ENCODE data around the gene PNMT. TPM values are rescaled to one million over a fixed set of nuclear protein-coding genes. Genes with fewer than 3 reads are reported as not detected.

Gene PNMT, protein sequence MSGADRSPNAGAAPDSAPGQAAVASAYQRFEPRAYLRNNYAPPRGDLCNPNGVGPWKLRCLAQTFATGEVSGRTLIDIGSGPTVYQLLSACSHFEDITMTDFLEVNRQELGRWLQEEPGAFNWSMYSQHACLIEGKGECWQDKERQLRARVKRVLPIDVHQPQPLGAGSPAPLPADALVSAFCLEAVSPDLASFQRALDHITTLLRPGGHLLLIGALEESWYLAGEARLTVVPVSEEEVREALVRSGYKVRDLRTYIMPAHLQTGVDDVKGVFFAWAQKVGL
- 0.71 TPM in 1 of 2 replicates, not detected in the other for total RNA-seq (2014; rRNA removed; shearing (Covaris generic))

DNA sequence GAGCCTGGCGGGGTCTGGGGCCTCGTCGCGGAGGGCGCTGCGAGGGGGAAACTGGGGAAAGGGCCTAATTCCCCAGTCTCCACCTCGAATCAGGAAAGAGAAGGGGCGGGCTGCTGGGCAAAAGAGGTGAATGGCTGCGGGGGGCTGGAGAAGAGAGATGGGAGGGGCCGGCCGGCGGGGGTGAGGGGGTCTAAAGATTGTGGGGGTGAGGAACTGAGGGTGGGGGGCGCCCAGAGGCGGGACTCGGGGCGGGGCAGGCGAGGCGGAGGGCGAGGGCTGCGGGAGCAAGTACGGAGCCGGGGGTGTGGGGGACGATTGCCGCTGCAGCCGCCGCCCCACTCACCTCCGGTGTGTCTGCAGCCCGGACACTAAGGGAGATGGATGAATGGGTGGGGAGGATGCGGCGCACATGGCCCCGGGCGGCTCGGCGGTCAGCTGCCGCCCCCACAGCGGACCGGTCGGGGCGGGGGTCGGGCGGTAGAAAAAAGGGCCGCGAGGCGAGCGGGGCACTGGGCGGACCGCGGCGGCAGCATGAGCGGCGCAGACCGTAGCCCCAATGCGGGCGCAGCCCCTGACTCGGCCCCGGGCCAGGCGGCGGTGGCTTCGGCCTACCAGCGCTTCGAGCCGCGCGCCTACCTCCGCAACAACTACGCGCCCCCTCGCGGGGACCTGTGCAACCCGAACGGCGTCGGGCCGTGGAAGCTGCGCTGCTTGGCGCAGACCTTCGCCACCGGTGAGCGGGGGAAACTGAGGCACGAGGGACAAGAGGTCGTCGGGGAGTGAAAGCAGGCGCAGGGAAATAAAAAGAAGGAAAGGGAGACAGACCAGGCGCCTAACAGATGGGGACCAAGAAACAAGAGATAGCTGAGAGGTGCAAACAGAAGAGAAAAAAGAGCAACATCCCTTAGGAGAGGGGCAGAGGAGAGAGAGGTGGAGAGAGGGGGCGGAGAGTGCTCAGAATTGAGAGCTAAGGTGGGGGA lies at the start of gene PNMT:
Gene PNMT (plus strand): TSS at position 509 of the 980 bp plus-strand sequence. CDS start 23 bp downstream, at position 532.
- DNase-seq: no peak
- Histone ChIP-seq H3K36me3 (no peaks in the 10 kb centered on the region), H3K4me3 (peak within 1 kb of the TSS; percentile 65), H3K9me3 (replicated peaks) (no peaks in the 10 kb centered on the region), H3K27me3 (no peaks in the 10 kb centered on the region), H3K27ac (peak within 1 kb of the TSS; percentile 76), H3K4me1 (peaks cover 26% of the 10 kb centered on the region)

DNA sequence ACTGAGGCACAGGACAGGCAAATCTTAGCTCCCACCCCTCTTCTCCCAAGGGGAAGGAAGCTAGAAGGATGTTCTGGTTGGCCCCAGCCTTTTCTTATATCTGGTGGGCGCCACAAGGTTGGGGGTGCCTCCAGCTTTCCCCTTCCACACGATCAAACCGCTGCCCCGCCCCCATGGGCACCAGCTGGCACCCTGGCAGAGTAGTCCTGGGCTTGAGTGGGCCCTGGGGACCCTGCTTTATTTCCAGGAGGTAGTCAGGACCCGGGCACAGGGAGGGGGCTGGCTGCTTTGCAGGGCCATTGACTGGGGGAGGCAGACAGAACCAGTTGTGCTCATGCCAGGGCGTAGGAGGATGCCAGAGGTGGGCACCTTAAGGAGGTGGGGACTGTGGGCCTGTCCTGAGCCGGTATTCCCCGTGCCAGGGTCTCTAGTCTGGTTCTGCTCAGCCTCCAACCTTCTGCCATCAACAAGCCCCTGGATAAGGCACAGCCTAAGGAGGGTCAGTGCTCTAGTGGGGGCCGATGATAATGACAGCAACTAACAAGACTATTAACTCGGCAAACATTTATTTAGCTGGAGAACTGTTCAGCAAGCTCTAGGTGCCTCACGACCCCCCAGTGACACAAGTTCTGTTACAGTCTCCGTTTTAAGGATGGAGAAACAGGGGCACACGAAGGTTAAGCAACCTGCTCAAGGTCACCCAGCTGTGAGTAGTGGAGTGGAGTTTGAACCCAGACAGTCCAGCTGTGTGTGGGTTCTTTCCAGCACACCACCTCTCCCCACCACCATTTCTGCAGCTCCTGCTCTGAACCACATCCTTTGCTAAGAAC lies 49.1 kb upstream of the PNMT start:
- Histone ChIP-seq H3K27ac (no peak overlapping the region), H3K4me1 (peaks cover 14% of the 10 kb centered on the region; the same call in 1 of the 2 replicates), H3K27me3 (peaks cover 3% of the 10 kb centered on the region; the same call in 1 of the 2 replicates)

DNA sequence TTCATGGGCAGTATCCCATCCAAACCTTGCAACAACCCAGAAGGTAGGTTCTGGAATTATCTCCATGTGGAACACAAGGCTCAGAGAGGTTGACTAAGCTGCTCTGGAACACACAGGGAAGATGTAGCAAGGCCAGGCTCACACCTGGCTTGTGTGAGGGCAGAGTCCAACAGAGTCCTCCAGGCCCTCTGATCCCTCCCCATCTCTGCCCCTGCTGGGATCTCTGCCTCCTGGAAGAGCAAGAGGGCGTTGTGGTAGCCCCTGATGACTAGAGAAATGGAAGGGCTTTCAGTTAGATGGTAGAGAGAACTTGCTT lies 48.5 kb upstream of the PNMT start:
- H3K9me3 ChIP-seq (replicated peaks): no peaks in the 10 kb centered on the region
- no peak overlapping the region for H3K27ac ChIP-seq
- peaks cover 14% of the 10 kb centered on the region; the same call in 1 of the 2 replicates for H3K4me1 ChIP-seq
- peaks cover 5% of the 10 kb centered on the region; the same call in 1 of the 2 replicates for H3K27me3 ChIP-seq
- no peaks in the 10 kb centered on the region for H3K36me3 ChIP-seq
- H3K4me3 ChIP-seq: no peak overlapping the region
- DNase-seq: no peak

More for the DNA sequence above, 49.1 kb upstream of the PNMT start:
- no peaks in the 10 kb centered on the region for H3K9me3 ChIP-seq (replicated peaks)
- peak overlapping the region; percentile 65 for H3K4me3 ChIP-seq
- DNase-seq: no peak
- no peaks in the 10 kb centered on the region for H3K36me3 ChIP-seq

DNA sequence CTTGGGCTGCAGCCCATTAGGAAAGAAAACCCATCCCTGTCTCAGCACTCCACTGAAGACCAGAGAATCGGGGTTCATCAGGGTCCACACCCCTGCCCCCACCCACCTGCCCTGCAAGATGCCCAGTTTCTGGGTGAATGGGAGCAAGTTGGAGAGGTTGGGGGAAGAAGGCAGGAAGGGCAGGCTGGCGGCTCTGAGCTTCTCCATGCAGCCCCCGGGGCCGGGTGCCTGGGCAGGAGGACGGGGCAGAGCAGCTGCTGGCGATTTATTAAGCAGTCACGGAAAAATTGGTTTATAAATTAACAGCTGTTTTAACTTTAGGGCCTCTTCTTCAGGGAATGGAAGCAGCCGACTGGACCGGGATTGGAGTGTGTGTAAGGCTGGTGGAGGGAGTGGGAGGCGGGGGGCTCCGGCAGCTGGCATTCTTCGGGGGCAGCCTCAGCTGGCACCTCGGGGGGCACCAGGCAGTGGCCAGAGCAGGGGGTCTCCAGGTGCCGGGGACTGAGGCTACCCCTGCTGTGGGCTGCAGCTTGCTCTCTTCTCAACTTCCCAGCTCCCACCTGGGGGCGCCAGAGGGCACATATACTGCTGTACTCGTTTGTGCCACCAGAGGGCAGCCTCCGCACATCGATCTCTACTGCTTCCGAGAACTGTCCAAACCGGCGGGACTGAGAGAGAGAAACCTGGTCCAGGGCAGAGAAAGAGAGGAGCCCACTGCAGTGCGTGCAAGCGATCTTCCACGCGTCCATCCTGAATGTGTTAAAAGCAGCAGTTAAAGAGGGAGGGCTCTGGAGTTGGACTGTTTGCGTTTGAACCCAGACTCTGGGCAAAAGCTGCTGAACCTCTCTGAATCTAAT lies 46.5 kb upstream of the PNMT start:
- H3K4me1 ChIP-seq: peaks cover 14% of the 10 kb centered on the region; the same call in 1 of the 2 replicates
- peak; percentile 79 to 91 for DNase-seq
- H3K9me3 ChIP-seq (replicated peaks): no peaks in the 10 kb centered on the region
- peaks cover 11% of the 10 kb centered on the region; the same call in 1 of the 2 replicates for H3K27me3 ChIP-seq
- peak overlapping the region; percentile 15; the same call in 1 of the 2 replicates for H3K4me3 ChIP-seq
- H3K27ac ChIP-seq: peak overlapping the region; percentile 22; the same call in 1 of the 2 replicates
- H3K36me3 ChIP-seq: no peaks in the 10 kb centered on the region

DNA sequence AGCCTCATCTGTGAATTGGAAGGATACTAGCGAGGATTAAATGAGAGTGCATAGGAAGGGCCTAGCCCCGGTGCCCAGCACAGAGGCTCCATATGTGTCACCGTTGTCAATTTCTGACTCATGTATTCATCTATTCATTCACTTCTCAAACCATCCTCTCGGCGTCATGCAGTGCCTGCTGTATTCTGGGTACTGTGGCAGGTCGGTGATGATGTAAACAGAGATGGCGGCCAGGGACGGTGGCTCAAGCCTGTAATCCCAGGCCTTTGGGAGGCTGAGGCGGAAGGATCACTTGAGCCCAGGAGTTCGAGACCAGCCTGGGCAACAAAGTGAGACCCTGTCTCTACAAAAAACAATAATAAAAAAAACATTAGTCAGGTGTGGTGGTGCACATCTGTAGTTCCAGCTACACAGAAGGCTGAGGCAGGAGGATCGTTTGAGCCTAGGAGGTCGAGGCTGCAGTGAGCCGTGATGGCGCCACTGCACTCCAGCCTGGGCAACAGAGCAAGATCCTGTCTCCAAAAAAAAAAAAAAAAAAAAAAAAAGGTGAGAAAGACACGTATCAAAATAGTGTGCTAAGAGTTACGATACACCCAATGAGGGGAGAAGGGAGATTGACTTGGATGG lies 45.8 kb upstream of the PNMT start:
- DNase-seq: no peak
- no peak overlapping the region for H3K4me3 ChIP-seq
- no peak overlapping the region for H3K27ac ChIP-seq
- H3K4me1 ChIP-seq: peaks cover 14% of the 10 kb centered on the region; the same call in 1 of the 2 replicates
- H3K27me3 ChIP-seq: peaks cover 11% of the 10 kb centered on the region; the same call in 1 of the 2 replicates
- H3K36me3 ChIP-seq: no peaks in the 10 kb centered on the region
- no peaks in the 10 kb centered on the region for H3K9me3 ChIP-seq (replicated peaks)

DNA sequence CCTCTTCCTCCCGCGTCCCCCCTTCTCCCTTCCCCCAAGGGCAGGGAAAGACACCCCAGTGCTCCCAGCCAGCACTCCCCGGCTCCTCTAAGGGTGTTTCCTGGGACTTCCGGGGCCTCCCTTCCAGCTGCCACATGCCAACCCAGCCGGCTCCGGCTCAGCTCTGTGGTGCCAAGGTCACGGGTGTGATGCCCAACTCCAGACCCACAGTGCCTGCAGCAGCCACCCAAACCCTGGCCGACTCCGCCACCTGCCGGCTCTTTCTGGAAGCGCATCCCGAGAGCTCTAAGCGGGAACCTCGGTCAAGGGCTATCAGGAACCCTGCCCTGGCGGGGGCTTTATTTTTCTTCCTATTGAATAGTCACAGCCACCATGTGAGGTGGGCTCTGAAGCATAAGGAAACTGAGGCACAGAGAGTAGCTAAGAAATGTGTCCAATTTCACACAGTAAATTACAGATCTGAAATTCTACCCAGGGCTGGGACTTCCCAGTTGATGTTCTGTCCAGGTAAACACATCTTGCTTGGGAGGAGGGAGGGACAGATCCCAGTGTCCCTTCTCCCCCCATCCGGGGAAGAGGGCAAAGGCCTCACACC lies 44.8 kb upstream of the PNMT start:
- DNase-seq: peak; percentile 71 to 81
- H3K27ac ChIP-seq: no peak overlapping the region
- no peaks in the 10 kb centered on the region for H3K36me3 ChIP-seq
- H3K27me3 ChIP-seq: peaks cover 11% of the 10 kb centered on the region; the same call in 1 of the 2 replicates
- H3K4me3 ChIP-seq: no peak overlapping the region
- H3K4me1 ChIP-seq: peaks cover 14% of the 10 kb centered on the region; the same call in 1 of the 2 replicates
- H3K9me3 ChIP-seq (replicated peaks): no peaks in the 10 kb centered on the region

DNA sequence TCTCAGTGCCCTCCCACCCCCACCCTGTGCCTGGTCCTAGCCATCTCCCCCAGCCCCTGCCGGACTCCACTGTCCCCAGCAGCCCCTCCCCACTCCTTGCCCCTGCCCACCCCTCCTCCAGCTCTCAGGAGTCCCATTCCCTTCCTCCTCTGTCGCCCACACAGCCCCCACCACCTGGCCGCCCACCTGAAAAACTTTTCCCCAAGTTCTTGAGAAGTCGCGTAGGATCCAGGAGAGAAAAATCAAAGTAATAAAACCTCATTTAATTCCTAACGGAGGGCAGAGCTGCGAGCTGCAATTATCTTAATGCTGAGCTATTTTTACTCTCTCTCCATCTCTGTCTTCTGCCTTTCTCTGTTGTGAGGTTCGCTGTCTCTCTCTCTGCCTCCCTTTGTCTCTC lies 43.9 kb upstream of the PNMT start:
- H3K9me3 ChIP-seq (replicated peaks): no peaks in the 10 kb centered on the region
- H3K36me3 ChIP-seq: no peaks in the 10 kb centered on the region
- H3K4me3 ChIP-seq: no peak overlapping the region
- H3K27ac ChIP-seq: no peak overlapping the region
- peaks cover 9% of the 10 kb centered on the region; the same call in 1 of the 2 replicates for H3K4me1 ChIP-seq
- DNase-seq: no peak
- H3K27me3 ChIP-seq: peaks cover 16% of the 10 kb centered on the region; the same call in 1 of the 2 replicates

DNA sequence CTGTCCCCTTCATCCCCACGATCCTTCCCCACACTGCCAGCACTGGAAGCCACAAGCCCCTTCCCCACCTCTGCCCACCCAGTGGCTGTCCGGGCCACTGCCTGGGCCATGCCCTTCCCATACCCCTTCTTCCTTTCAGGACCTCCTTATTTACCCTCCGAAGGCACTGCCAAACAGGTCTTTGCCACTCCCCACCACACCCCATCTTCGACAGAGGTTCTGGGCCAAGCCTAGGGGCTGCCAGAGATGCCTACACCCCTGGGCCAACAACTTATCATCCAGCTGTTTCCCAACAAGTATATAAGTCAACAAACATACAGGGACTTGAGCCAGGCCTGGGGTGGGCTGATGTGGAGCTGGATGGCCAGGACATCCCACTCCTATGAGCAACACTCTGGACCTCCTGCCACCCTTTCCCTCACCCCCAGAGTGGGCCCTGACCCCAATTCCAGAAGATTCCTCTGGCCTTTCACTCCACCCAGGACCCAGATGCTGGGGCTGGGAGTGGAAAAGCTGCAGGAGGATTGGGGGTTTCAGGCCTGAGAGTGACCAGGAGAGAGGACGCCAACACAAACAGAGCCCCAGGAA lies 43.0 kb upstream of the PNMT start:
- Histone ChIP-seq H3K9me3 (replicated peaks) (no peaks in the 10 kb centered on the region), H3K4me3 (no peak overlapping the region), H3K36me3 (no peaks in the 10 kb centered on the region), H3K27me3 (peaks cover 13% of the 10 kb centered on the region; the same call in 1 of the 2 replicates), H3K4me1 (peaks cover 9% of the 10 kb centered on the region; the same call in 1 of the 2 replicates), H3K27ac (no peak overlapping the region)
- no peak for DNase-seq

DNA sequence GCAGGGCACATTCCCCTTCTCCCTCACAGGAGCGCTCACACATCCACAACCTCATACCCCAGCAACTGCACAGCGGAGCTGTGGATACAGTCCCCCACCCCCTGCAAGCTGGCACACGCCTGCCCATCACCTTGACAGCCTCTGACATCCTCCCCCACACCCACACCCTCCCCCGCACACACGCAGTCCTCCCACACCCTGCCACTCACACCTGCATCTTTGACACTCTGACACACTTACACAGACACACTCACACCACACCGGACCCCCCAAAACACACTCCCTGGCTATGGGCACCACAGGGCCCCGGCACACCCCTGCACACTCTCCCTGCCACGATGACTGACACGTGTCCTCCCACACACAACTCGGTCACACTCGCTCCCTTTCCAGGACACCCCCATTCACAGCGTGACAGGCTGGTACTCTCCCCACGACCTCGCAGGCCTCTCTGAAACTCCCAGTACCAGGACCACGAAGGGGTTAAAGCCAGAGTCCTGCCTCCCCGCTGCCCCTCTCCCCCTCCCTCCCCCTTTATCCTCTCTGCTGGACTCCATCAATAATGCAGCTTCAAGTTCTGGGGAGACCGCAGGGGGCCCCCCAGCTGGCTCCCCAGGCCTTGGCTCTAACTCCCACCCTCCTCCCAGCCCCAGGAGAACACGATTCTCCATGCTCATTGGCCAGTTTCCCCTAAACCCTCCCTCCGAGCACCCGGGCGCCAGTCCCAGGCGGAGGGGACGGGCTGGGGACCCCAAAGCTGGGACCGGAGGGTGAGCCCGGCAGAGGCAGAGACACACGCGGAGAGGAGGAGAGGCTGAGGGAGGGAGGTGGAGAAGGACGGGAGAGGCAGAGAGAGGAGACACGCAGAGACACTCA lies 41.8 kb upstream of the PNMT start, which contains the start of gene PPP1R1B:
Gene PPP1R1B (plus strand): TSS at position 782 of the 876 bp plus-strand sequence. CDS start 441 bp downstream, outside the sequence.
- DNase-seq: no peak
- Histone ChIP-seq H3K4me3 (no peak within 1 kb of the TSS), H3K9me3 (replicated peaks) (no peaks in the 10 kb centered on the region), H3K36me3 (no peaks in the 10 kb centered on the region), H3K27me3 (peaks cover 13% of the 10 kb centered on the region; the same call in 1 of the 2 replicates), H3K27ac (no peak within 1 kb of the TSS), H3K4me1 (peaks cover 6% of the 10 kb centered on the region; the same call in 1 of the 2 replicates)

DNA sequence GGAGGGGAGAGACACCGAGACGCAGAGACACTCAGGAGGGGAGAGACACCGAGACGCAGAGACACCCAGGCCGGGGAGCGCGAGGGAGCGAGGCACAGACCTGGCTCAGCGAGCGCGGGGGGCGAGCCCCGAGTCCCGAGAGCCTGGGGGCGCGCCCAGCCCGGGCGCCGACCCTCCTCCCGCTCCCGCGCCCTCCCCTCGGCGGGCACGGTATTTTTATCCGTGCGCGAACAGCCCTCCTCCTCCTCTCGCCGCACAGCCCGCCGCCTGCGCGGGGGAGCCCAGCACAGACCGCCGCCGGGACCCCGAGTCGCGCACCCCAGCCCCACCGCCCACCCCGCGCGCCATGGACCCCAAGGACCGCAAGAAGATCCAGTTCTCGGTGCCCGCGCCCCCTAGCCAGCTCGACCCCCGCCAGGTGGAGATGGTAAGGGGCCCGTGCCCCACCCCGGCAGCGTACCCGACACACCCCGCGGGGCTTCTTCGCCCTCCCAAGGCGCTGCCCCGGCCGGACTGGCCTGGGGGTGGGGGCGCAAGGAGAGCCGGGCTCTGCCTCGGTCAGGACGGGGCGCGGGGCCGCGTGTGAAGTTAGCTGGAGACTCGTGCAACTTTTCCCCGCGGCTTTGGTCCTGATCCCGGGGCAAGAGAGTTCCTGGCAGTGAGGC lies 41.1 kb upstream of the PNMT start:
- no peak for DNase-seq
- Histone ChIP-seq H3K27me3 (peaks cover 15% of the 10 kb centered on the region; the same call in 1 of the 2 replicates), H3K27ac (no peak overlapping the region), H3K4me1 (peaks cover 3% of the 10 kb centered on the region; the same call in 1 of the 2 replicates), H3K36me3 (no peaks in the 10 kb centered on the region), H3K4me3 (no peak overlapping the region), H3K9me3 (replicated peaks) (no peaks in the 10 kb centered on the region)

Measured in SJCRH30 (cell line).